HFFc6 (cell line): ENCODE data around the gene TSPAN18. TPM values are rescaled to one million over a fixed set of nuclear protein-coding genes. Genes with fewer than 3 reads are reported as not detected.
A peak's percentile ranks its signal among the peaks of the same experiment; 100 is the strongest.

Experiments
- DNase-seq: peaks from one replicate; pipeline ENCODE4 v3.0.0-alpha.2; 2018
- H3K27ac Mint-ChIP-seq: 2 replicates; pipeline ENCODE4 v1.8.0; 2020; ENCODE audit warnings: mild to moderate bottlenecking, mixed read lengths
- H3K27me3 Mint-ChIP-seq: 2 replicates; pipeline ENCODE4 v1.8.0; 2021; ENCODE audit warnings: mild to moderate bottlenecking, moderate library complexity, mixed read lengths; ENCODE audit not compliant: insufficient read depth
- H3K36me3 Mint-ChIP-seq: 2 replicates; pipeline ENCODE4 v1.8.0; 2021; ENCODE audit warnings: low read depth, mixed read lengths
- H3K4me1 Mint-ChIP-seq: 2 replicates; pipeline ENCODE4 v1.8.0; 2020; ENCODE audit warnings: low read depth, mixed read lengths
- H3K4me3 Mint-ChIP-seq: 2 replicates; pipeline ENCODE4 v1.8.0; 2020; ENCODE audit warnings: mild to moderate bottlenecking, moderate library complexity, mixed read lengths
- H3K9me3 Mint-ChIP-seq: 2 replicates; pipeline ENCODE4 v1.8.0; 2020; ENCODE audit warnings: mild to moderate bottlenecking, mixed read lengths
- total RNA-seq, 6 experiments: library from RNA; stranded (reverse); fragmentation: NEBNext Ultra II Directional; extraction: Animal tissue kit (Norgen Biotek cat#: 25700); gene quantifications; 2 replicates in 1 of 6; 3 replicates in 5 of 6; pipeline ENCODE4 v1.2.3, GENCODE V29; 2021
- TF ChIP-seq, protein P1 (sequence below): fragments of 200-600 bp; sonication (generic); IDR thresholded peaks from 2 replicates; pipeline ENCODE4 v1.5.0; 2021; ENCODE audit warnings: antibody characterized with exemption, mild to moderate bottlenecking

The TSPAN18 gene
- total RNA-seq, 6 experiments from 2014 or later, result 0.09 TPM; not detected in 5

DNA sequence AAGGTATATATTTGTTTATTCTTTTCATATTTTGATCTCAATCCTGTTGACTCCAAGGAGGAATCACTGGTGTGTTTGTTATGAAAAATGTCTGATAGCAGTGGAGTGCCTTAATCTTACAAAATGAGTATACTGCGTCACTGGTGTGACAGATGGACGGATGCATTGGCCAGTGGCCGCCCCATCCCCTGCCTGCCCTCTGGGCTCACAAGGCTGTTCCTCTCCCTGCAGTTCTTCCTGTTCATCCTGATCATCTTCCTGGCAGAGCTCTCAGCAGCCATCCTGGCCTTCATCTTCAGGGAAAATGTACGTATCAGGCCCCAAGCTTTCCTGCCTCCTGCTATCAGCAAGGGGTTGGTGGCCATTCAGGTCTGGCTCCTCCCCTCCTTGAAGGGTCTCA lies 191.0 kb downstream of the TSPAN18 start:
- no peak for DNase-seq
- H3K9me3 Mint-ChIP-seq, result no peaks in the 10 kb centered on the region
- TF ChIP-seq, protein P1, sequence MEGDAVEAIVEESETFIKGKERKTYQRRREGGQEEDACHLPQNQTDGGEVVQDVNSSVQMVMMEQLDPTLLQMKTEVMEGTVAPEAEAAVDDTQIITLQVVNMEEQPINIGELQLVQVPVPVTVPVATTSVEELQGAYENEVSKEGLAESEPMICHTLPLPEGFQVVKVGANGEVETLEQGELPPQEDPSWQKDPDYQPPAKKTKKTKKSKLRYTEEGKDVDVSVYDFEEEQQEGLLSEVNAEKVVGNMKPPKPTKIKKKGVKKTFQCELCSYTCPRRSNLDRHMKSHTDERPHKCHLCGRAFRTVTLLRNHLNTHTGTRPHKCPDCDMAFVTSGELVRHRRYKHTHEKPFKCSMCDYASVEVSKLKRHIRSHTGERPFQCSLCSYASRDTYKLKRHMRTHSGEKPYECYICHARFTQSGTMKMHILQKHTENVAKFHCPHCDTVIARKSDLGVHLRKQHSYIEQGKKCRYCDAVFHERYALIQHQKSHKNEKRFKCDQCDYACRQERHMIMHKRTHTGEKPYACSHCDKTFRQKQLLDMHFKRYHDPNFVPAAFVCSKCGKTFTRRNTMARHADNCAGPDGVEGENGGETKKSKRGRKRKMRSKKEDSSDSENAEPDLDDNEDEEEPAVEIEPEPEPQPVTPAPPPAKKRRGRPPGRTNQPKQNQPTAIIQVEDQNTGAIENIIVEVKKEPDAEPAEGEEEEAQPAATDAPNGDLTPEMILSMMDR, result no peak
- no peaks in the 10 kb centered on the region for H3K4me1 Mint-ChIP-seq
- H3K36me3 Mint-ChIP-seq, result no peaks in the 10 kb centered on the region
- no peak overlapping the region for H3K27ac Mint-ChIP-seq
- no peak overlapping the region for H3K4me3 Mint-ChIP-seq
- peaks cover 53% of the 10 kb centered on the region for H3K27me3 Mint-ChIP-seq

DNA sequence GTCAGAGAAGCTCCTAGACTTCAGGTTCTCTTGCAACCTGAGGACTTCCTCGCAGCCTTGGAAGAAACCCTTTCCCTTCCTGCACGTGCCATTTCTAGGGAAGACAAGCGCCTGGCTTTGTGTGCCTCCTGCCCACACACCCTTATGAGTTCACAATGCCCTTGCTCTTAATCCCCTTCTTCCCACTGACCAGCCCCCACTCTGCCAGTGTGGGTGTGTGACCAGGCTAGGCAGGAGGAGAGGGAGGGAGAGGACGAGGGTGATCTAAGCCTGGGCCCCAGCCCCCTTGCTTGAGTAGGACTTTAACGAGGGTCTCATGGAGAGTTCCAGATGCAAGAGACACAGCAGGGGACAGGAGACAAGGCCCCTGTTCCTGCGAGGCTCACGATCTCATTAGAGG lies 193.7 kb downstream of the TSPAN18 start:
- H3K27me3 Mint-ChIP-seq, result peaks cover 57% of the 10 kb centered on the region
- no peak overlapping the region for H3K4me3 Mint-ChIP-seq
- no peak overlapping the region for H3K27ac Mint-ChIP-seq
- DNase-seq, result no peak
- no peaks in the 10 kb centered on the region for H3K9me3 Mint-ChIP-seq
- TF ChIP-seq, protein P1, result no peak
- H3K4me1 Mint-ChIP-seq, result no peaks in the 10 kb centered on the region
- no peaks in the 10 kb centered on the region for H3K36me3 Mint-ChIP-seq

DNA sequence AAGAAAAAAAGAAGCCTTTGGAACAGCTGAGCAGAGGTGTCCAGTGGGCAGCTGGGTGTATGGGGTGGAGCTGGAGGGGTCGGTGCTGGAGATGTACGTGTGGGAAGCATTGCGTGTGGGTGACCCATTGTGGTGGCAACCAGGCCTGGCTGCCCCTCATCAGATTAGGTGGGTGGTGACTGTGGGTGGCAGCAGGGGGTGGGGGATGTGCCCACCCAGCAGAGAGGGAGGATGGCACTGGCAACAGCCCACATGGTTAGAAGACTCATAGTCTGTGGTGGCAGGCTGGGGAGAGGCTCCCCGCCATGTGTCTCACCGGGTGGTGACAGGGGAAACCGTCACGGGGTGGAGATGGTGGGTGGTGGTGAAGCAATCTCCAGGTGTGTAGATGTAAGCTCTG lies 196.4 kb downstream of the TSPAN18 start:
- no peak for DNase-seq
- Mint-ChIP-seq H3K9me3 (no peaks in the 10 kb centered on the region), H3K4me1 (no peaks in the 10 kb centered on the region), H3K36me3 (no peaks in the 10 kb centered on the region), H3K4me3 (no peak overlapping the region), H3K27me3 (peaks cover 49% of the 10 kb centered on the region), H3K27ac (no peak overlapping the region)
- TF ChIP-seq, protein P1, result no peak

DNA sequence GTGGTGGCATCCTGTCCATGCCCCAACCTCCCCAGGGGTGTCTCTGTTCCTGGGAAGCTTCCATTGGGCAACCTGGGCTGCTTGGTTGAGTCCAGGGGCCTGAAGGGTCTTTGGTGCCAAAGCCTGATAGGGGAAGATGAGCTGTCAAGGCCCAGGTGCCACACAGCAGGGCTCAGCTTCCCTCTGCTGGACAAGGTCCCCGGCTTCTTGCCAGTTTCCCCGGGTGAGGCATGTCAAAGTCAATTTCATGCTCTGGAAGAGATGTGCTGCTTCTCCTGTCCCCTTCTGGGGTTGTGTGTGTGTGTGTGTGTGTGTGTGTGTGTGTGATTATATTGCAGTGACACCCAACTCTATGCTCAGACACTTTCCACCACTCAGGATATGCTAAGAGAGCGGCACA lies 197.0 kb downstream of the TSPAN18 start:
- H3K36me3 Mint-ChIP-seq, result no peaks in the 10 kb centered on the region
- peaks cover 50% of the 10 kb centered on the region for H3K27me3 Mint-ChIP-seq
- TF ChIP-seq, protein P1, result no peak
- DNase-seq, result no peak
- no peaks in the 10 kb centered on the region for H3K9me3 Mint-ChIP-seq
- H3K4me3 Mint-ChIP-seq, result no peak overlapping the region
- no peak overlapping the region for H3K27ac Mint-ChIP-seq
- no peaks in the 10 kb centered on the region for H3K4me1 Mint-ChIP-seq

DNA sequence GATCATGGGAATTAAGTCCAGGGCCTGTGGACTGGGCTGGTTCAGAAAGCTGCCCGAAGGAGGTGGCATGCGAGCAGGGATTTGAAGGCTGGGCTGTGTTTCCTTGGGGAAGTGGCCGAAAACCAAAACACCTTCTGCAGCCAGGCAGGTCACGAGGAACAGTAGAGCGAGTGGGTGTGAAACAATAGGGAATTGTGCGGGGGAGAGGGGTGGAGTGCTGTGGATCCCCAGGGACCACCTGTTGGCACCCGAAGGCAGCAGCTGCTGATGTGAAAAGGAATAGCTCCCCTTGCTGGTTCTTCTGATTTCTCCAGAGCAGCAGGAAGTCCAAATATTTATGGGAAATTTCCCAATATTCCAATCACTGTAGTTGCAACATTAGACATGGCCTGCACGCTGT lies 199.3 kb downstream of the TSPAN18 start:
- H3K4me1 Mint-ChIP-seq, result no peaks in the 10 kb centered on the region
- no peak overlapping the region for H3K4me3 Mint-ChIP-seq
- no peak overlapping the region for H3K27ac Mint-ChIP-seq
- H3K27me3 Mint-ChIP-seq, result peaks cover 46% of the 10 kb centered on the region
- DNase-seq, result no peak
- no peaks in the 10 kb centered on the region for H3K9me3 Mint-ChIP-seq
- TF ChIP-seq, protein P1, result no peak
- no peaks in the 10 kb centered on the region for H3K36me3 Mint-ChIP-seq

DNA sequence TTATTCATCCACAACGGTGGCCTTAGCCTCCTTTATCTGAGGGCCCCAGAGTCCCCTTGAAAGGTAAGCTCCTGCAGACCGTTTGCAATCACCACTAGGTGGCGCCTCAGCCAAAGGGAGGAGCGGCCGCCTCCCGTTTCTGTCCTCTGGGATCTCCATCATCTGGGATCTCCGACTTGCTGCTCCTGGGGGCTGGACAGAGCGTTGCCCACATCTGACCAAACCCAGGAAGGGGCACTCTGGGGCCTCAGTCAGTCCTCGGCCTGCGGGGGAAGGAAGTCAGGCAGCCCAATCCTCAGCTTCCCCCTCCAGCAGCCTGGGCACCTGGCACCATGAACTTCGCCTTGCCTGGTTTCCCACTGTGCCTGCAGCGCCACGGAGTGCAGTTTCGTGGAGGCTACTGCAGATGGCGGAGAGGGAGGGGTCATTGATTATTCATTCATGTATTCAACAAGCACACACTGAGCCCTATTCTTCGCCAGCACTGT lies 200.5 kb downstream of the TSPAN18 start:
- Mint-ChIP-seq H3K4me3 (no peak overlapping the region), H3K27ac (no peak overlapping the region), H3K27me3 (peaks cover 47% of the 10 kb centered on the region), H3K4me1 (no peaks in the 10 kb centered on the region), H3K36me3 (no peaks in the 10 kb centered on the region), H3K9me3 (no peaks in the 10 kb centered on the region)
- TF ChIP-seq, protein P1, result peak; percentile 97
- DNase-seq, result peak; percentile 46
